8988T (cell line): ENCODE results near the gene KATNBL1.
"Not testable (repeated sequence)": the region's sequence is repeated elsewhere in the genome, so short reads cannot be mapped to it uniquely, and the experiment has no call there.

Experiments used
- DNase-seq: peaks from one replicate; pipeline ENCODE4 v3.0.0; 2011

Gene KATNBL1

GRCh38 chr15:34193272-34193671 is 16.6 kb downstream of the KATNBL1 start:
- DNase-seq = not testable (repeated sequence)

- no peak for DNase-seq
Observed at GRCh38 chr15:34188711-34189110, 21.2 kb downstream of the KATNBL1 start.

- DNase-seq = no peak
Observed at GRCh38 chr15:34185666-34186065, 24.2 kb downstream of the KATNBL1 start.

- no peak for DNase-seq
Observed at GRCh38 chr15:34182942-34183341, 27.0 kb downstream of the KATNBL1 start.

GRCh38 chr15:34179234-34179633 is 30.7 kb downstream of the KATNBL1 start:
- no peak for DNase-seq

GRCh38 chr15:34165987-34166573 is 43.8 kb downstream of the KATNBL1 start:
- not testable (repeated sequence) for DNase-seq

GRCh38 chr15:34161329-34161963 is 48.5 kb downstream of the KATNBL1 start:
- no peak for DNase-seq

GRCh38 chr15:34160735-34161134 is 49.2 kb downstream of the KATNBL1 start:
- DNase-seq = no peak

GRCh38 chr15:34158355-34158754 is 51.5 kb downstream of the KATNBL1 start:
- DNase-seq = no peak

- DNase-seq = no peak
Observed at GRCh38 chr15:34155859-34156258, 54.0 kb downstream of the KATNBL1 start.

- no peak for DNase-seq
Observed at GRCh38 chr15:34154725-34155204, 55.1 kb downstream of the KATNBL1 start.

- DNase-seq = no peak
Observed at GRCh38 chr15:34147371-34148140, 62.3 kb downstream of the KATNBL1 start.

GRCh38 chr15:34133511-34133910 is 76.4 kb downstream of the KATNBL1 start:
- no peak for DNase-seq

GRCh38 chr15:34132881-34133280 is 77.0 kb downstream of the KATNBL1 start:
- DNase-seq = no peak

- DNase-seq = no peak
Observed at GRCh38 chr15:34128898-34129297, 81.0 kb downstream of the KATNBL1 start.

- DNase-seq = no peak
Observed at GRCh38 chr15:34126522-34126921, 83.4 kb downstream of the KATNBL1 start.

GRCh38 chr15:34125945-34126344 is 84.0 kb downstream of the KATNBL1 start:
- no peak for DNase-seq

GRCh38 chr15:34124651-34125050 is 85.2 kb downstream of the KATNBL1 start:
- no peak for DNase-seq

GRCh38 chr15:34122771-34123183 is 87.1 kb downstream of the KATNBL1 start:
- DNase-seq = no peak

GRCh38 chr15:34121786-34122185 is 88.1 kb downstream of the KATNBL1 start:
- DNase-seq = not testable (repeated sequence)

- not testable (repeated sequence) for DNase-seq
Observed at GRCh38 chr15:34120420-34120819, 89.5 kb downstream of the KATNBL1 start.

- no peak for DNase-seq
Observed at GRCh38 chr15:34119291-34119690, 90.6 kb downstream of the KATNBL1 start.

GRCh38 chr15:34116620-34117019 is 93.3 kb downstream of the KATNBL1 start:
- no peak for DNase-seq

- no peak for DNase-seq
Observed at GRCh38 chr15:34114739-34115138, 95.2 kb downstream of the KATNBL1 start.
